UCSD-AML1 (cell line): ENCODE measurements around the gene CSNK1G2.

Experiments
- DNase-seq: peaks from one replicate; lab custom pipeline; 2025; ENCODE audit not compliant: unreplicated experiment; lab: John Stamatoyannopoulos, UW

Gene CSNK1G2

DNA sequence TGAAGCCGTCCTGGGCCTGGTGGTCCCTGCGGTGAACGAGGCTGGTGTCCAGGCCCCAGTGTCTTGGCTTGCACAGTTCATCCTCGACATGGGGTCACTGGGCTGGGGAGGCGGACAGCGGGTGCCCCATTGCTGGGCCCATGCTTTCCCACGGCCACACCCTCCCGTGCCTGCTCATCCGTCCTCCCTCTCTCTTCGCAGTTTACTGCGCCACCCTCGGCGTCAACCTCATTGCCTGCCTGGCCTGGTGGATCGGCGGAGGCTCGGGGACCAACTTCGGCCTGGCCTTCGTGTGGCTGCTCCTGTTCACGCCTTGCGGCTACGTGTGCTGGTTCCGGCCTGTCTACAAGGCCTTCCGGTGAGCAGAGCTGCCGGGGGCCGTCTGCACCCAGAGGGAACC lies 23.0 kb upstream of the CSNK1G2 start:
- no peak for DNase-seq

DNA sequence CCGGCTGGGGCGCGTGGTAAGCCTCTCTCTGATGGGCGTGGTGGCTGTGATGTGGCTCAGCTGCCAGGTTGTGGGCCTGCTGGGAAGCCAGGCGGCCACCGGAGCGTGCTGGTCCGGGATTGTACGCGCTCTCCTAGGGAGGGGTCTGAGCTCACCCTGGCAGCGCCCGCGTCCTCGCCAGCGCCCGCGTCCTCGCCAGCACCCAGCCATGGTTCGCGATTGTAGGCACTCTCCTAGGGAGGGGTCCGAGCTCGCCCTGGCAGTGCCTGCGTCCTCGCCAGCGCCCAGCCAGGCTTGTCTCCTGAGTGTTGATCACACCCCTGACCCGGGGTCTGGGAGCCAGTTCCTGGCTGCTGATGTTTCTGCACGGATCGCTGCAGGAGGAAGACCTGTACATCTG lies 22.0 kb upstream of the CSNK1G2 start:
- no peak for DNase-seq

- no peak for DNase-seq
These were observed 20.3 kb upstream of the CSNK1G2 start for GRCh38 chr19:1920644-1921043.

GRCh38 chr19:1921326-1921725 lies 19.6 kb upstream of the CSNK1G2 start:
- DNase-seq, result no peak

DNA sequence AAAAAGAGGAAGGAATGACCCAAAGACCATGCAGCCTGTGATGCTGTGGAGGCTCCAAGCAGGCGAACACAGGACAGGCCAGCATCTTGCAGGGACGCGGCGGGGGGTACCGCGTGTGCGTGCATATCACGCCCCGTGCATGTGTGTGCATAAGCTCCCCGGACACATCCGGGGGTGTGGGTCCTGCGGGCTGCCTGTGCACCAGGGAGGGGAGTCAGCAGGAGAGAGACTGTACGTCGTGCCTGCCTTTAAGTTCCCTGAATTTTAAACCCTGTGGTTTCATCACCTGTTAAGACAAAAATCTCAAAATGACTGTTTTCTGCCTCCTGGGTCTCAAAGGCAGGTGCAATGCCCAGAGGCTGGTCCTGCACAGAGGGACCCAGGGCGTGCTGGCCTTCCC lies 19.1 kb upstream of the CSNK1G2 start:
- no peak for DNase-seq

DNA sequence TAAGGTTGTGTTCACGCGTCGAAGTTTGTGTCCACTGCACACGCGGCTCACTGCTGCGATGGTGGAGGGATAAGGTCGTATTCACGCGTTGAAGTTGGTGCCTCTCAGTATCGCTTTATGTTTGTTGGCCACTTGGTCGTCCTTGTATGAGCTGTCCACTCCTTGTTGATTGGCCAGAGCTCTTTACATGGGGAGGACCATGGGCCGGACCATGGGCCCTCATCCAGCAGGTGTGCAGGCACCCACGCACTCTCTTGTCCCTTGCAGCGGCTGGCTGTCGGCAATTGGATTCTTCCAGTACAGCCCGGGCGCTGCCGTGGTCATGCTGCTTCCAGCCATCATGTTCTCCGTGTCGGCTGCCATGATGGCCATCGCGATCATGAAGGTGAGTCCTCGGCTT lies 18.2 kb upstream of the CSNK1G2 start:
- DNase-seq, result no peak

GRCh38 chr19:1923319-1923718 lies 17.7 kb upstream of the CSNK1G2 start:
- no peak for DNase-seq

DNA sequence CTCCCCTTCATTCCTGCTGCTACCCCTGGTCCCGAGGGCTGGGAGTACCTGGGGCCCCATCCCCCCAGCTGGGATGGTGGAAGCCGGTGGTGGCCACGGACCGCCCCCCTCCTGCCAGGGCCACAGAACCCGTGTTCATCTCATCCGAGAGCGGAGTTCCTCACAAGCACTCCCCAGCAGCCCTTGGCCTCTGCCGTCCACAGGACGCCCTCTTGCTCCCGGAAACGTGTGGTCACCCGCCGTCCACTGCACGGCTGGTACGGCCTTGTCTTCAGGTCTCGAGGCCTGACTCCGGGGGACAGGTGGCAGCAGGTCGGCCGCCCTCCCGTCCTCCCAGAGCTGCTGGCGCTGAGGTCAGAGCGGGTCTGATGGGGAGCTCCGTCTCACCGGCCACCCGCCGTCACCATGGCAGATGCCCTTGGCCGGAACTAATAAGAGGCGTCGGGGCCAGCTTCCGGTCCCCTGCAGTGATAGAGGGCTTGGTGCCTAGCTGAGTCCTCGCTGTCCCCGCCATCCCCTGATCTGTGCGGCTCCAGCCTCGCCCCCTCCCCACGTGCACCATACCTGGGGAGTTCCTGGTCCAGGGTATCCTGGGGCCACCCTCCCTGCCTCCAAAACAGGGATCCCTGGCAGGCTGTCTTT lies 16.5 kb upstream of the CSNK1G2 start:
- DNase-seq, result no peak

DNA sequence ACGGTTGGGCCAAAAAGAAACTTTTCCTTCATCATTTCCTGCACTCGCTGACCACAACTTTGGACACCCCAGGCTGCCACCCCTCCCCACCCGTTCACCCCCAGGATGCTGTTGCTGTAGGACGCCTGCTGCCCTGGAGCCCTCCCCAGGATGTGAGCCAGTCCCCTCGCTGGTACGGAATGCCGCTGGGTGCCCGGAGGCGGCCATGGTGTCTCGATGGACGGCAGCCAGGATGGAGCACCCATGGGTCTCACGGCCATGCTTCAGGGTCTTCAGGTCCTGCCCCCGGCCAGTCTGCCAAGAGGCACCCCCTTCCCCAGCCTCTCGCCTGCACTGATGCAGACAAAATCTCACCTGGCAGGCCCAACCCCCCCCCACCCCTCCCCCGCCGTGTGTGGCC lies 15.4 kb upstream of the CSNK1G2 start:
- DNase-seq, result no peak

DNA sequence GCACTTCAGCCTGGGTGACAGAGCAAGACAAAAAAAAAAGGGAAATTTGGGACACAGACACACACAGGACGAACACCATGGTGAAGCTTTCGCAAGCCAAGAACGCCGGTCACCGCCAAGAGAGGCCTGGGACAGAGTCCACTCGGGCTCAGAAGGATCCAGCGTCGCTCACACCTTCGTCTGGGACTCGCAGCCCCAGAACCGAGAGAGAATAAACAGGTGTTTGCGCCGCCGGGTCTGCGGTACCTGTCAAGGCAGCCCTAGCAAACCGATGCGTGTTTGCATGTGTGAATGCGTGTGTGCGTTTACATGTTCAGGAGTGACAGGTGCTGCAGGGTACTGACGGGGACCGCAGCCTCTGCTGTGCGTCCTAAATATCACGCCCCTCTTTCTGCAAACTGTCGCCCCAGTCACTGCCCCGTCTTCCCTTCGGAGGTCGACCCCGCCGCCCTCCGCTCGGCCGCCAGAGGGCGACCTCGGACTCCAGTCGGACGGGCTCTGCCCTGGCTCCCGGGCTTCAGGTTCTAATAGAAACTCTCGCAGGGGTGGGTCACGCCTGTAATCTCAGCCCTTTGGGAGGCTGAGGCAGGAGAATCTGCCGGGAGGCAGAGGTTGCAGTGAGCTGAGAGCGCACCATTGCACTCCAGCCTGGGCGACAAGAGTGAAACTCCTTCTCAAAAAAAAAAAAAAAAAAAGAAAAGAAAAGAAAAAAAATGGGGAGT lies 11.8 kb upstream of the CSNK1G2 start:
- DNase-seq, result peak; percentile 82

DNA sequence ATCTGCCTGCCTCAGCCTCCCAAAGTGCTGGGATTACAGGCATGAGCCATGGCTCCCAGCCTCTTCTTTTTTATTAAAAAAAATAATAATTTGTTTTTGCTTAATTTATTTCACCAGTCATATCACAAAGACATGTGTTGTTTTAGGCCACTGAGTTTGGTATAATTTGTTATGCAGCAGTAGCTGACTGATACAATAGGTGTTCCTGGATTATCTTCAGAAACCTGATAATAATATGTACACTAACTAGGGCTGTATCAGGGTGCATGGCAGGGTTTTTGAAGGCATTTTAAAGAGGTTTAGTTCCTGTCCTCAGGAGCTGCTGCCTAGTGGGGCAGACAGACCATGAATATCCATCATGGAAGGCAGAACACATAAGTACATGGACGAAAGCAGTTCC lies 9.5 kb upstream of the CSNK1G2 start:
- no peak for DNase-seq

DNA sequence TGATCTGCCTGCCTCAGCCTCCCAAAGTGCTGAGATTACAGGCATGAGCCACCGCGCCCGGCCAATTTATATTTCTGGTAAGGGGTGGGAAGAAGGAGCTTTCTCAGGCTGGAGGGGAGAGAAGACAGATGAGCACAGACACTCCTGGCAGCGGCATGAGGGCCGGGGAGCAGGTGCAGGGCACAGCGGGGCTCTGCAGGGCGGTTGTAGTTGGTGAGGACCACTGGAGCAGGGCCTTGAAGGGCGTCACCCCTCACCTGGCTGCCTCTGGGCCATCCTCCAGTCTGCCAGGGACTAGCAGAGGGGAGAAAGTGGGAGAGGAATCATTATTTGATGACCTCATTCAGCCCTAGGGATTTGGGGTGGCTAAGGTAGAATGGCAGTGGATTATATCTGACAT lies 8.6 kb upstream of the CSNK1G2 start:
- no peak for DNase-seq

GRCh38 chr19:1933244-1933643 lies 7.7 kb upstream of the CSNK1G2 start:
- DNase-seq, result no peak

DNA sequence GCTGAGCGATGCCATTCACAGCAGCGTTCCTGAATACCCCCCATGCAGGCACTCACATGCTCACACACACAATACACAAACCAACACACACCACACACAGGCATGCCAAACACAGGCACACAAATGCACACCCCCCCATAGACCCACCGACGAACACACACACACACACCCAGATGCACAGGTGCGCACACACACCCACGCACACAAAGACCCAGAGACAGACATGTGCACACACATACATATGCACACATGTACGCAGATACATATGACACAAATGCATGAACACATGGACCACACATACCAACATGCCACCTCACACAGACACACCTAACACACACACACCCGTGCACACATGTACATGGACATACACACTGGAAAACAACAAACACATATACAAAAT lies 7.0 kb upstream of the CSNK1G2 start:
- DNase-seq, result no peak

- peak; percentile 37 for DNase-seq
These were observed 5.3 kb upstream of the CSNK1G2 start for GRCh38 chr19:1935484-1936208.

GRCh38 chr19:1936430-1936829 lies 4.5 kb upstream of the CSNK1G2 start:
- DNase-seq, result no peak

DNA sequence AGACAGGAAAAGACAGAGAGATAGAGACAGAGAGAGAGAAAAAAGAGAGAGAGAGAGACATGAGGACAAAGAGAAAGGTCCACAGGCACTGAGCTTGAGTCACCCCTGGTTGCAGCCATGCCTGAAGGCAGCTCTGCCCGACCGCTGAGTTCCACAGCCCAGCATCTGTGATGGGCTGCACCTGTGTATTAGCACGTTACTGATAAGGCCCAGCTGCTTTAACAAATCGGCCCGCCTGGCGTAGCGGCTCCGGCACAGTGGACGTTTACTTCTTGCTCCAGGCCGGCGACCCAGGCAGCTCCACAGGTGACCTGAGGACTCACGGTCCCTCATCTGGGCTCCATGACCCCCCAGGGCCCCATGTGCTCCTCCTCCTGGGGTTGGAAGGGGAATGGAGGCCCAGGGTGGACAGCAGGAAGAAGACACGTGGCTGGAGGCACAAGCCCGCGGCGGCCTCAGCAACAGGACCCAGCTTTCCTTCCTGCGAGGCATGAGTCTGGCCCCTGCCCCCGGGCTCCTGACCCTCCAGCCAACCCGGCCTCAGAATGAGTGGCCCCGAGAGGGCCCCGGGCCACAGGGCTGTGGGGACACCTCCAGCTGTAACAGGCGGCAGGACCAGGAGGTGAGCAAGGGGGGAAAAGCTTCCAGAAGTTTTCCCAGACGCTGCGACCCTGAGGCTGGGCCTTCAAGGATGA lies 3.9 kb upstream of the CSNK1G2 start:
- no peak for DNase-seq

DNA sequence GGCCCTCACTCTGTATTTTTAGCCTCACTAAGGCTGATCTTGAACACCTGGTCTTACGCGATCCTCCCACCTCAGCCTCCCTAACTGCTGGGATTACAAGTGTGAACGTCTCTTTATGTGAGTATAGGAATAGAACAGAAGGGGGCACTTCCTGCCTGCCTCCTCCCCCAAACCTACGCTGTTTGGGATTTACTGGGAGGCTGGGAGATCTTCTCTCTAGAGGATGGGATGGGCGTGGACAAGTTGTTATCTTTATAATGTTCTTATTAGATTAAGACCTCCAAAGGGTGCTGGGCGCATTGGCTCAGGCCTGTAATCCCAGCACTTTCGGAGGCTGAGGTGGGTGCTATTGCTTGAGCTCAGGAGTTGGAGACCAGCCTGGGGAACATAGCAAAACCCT lies 2.9 kb upstream of the CSNK1G2 start:
- DNase-seq, result no peak

GRCh38 chr19:1942078-1942933 lies 1.3 kb downstream of the CSNK1G2 start:
- peak; percentile 84 for DNase-seq

DNA sequence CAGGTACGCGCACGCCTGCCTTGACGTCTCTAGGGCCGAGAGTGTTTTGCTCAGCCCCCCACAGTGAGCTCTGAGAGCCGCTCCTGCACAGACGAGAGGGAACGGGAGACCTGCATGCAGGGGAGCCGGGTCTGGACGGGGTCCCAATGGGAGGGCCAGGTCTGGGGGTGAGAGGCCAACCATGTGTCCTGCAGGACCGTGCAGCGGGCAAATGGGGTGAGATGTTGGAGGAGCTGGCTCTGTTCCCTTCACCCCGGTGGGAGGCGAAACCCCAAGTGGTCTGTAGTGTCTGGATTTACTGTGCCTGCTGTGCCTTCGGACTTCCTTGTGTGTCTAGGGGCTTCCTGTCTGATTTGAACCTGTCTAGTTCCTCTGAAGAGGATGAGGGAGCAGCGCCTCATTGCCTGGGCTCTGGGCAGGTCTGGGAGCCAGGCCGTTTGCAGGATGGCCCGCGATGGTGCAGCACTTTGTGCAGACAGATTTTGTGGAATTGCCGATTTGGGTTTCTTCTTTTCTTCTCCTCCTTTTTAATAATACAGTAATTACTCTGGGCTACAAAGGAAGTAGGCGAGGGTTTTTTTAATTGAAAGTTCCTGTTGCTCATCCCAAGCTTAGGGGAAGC lies 2.1 kb downstream of the CSNK1G2 start:
- DNase-seq, result peak; percentile 47
